Breast epithelium (tissue), 3 donors: Measurements from ENCODE around the gene FBRS.

Source experiments
- POLR2A ChIP-seq: fragments of 450-650 bp; IDR thresholded peaks from one replicate; pipeline ENCODE4 v1.6.1; 2016; ENCODE audit warnings: antibody characterized with exemption, mild to moderate bottlenecking, moderate library complexity
- POLR2AphosphoS5 ChIP-seq, 3 donors: sonication (generic); formaldehyde crosslinking; IDR thresholded peaks; one replicate each; pipeline ENCODE4 v1.6.1; 2017; ENCODE audit warnings: antibody characterized with exemption in 3 of 3
- TF ChIP-seq, protein P1 (sequence below), 3 donors: fragments of 450-650 bp; IDR thresholded peaks; one replicate each; pipeline ENCODE4 v1.5.1; 2016 to 2017; ENCODE audit warnings: antibody characterized with exemption in 3 of 3, mild to moderate bottlenecking in 3 of 3, moderate library complexity in 3 of 3

DNA sequence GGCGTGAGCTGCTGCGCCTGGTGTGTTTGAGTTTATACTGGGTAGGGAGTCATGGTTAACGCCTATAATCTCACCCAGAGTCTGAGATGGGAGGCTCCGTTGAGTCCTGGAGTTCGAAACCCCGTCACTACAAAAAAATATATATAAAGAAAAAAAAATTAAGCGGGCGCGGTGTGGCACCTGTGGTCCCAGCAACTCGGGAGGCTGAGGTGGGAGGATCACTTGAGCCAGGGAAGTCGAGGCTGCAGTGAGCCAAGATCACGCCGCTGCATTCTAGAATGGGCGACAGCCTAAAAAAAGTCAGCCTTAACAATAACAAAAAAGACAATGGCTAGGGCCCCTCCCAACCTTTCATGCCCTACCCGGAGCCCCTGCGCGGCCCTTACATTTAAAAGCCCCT lies 24.7 kb upstream of the FBRS start:
- TF ChIP-seq, protein P1, sequence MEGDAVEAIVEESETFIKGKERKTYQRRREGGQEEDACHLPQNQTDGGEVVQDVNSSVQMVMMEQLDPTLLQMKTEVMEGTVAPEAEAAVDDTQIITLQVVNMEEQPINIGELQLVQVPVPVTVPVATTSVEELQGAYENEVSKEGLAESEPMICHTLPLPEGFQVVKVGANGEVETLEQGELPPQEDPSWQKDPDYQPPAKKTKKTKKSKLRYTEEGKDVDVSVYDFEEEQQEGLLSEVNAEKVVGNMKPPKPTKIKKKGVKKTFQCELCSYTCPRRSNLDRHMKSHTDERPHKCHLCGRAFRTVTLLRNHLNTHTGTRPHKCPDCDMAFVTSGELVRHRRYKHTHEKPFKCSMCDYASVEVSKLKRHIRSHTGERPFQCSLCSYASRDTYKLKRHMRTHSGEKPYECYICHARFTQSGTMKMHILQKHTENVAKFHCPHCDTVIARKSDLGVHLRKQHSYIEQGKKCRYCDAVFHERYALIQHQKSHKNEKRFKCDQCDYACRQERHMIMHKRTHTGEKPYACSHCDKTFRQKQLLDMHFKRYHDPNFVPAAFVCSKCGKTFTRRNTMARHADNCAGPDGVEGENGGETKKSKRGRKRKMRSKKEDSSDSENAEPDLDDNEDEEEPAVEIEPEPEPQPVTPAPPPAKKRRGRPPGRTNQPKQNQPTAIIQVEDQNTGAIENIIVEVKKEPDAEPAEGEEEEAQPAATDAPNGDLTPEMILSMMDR (IDR thresholded peaks at IDR 0.05) = no peak
- TF ChIP-seq POLR2A (no peak), POLR2AphosphoS5 (IDR thresholded peaks at IDR 0.05) (no peak)
